RWPE1 (cell line): ENCODE measurements around the gene ADGRE2.

Experiments used
- CTCF ChIA-PET: fragments of 350-600 bp; sonication (Branson Sonifier 250); formaldehyde crosslinking; extraction: SDS; loops from one replicate; lab custom pipeline; 2021; lab: Yijun Ruan, JAX
- POLR2A ChIA-PET: fragments of 400-600 bp; formaldehyde crosslinking; extraction: SDS; loops from one replicate; lab custom pipeline; 2020; ENCODE audit warnings: antibody characterized with exemption; ENCODE audit not compliant: low non-redundant PET; lab: Yijun Ruan, JAX
- DNase-seq: peaks from one replicate; pipeline ENCODE4 v3.0.0; 2012; ENCODE audit warnings: low spot score
- H3K27ac ChIP-seq: fragments of 450-650 bp; 2 replicates; pipeline ENCODE4 v1.5.1; 2017
- TF ChIP-seq, protein P1 (sequence below): fragments of 450-650 bp; conservative IDR thresholded peaks from 2 replicates; pipeline ENCODE4 v1.5.1; 2017; ENCODE audit warnings: low read depth, mild to moderate bottlenecking

The ADGRE2 gene

DNA sequence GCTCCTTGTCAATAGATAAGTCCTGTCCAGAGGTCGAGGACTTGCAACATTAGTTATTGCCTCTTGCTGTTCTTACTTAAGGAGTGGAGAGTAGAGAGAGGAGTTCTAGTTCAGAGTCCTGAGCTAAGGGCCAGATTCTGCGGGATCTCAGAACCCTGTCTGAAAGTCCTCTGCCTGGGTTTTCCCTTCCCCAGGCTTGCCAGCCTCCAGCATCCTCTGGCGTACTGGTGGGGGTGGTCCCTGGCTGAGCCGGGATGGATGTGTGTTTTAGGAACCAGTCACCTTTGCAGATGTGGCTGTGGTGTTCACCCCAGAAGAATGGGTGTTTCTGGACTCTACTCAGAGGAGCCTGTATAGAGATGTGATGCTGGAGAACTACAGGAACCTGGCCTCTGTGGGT lies 62.5 kb downstream of the ADGRE2 start:
- no peak for DNase-seq
- POLR2A ChIA-PET, result no interaction called here
- CTCF ChIA-PET, result no interaction called here
- H3K27ac ChIP-seq, result no peak overlapping the region
- TF ChIP-seq, protein P1, sequence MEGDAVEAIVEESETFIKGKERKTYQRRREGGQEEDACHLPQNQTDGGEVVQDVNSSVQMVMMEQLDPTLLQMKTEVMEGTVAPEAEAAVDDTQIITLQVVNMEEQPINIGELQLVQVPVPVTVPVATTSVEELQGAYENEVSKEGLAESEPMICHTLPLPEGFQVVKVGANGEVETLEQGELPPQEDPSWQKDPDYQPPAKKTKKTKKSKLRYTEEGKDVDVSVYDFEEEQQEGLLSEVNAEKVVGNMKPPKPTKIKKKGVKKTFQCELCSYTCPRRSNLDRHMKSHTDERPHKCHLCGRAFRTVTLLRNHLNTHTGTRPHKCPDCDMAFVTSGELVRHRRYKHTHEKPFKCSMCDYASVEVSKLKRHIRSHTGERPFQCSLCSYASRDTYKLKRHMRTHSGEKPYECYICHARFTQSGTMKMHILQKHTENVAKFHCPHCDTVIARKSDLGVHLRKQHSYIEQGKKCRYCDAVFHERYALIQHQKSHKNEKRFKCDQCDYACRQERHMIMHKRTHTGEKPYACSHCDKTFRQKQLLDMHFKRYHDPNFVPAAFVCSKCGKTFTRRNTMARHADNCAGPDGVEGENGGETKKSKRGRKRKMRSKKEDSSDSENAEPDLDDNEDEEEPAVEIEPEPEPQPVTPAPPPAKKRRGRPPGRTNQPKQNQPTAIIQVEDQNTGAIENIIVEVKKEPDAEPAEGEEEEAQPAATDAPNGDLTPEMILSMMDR, result no peak

DNA sequence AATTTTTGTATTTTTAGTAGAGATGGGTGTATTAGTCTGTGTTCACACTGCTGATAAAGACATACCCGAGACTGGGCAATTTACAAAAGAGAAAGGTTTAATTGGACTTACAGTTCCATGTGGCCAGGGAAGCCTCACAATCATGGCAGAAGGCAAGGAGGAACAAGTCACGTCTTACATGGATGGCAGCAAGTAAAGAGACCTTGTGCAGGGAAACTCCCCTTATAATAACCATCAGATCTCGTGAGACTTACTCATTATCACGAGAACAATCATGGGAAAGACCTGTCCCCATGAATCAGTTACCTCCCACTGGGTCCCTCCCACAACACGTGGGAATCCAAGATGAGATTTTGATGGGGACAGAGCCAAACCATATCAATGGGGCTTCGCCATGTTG lies 73.9 kb downstream of the ADGRE2 start:
- H3K27ac ChIP-seq, result no peak overlapping the region
- ChIA-PET CTCF (no interaction called here), POLR2A (no interaction called here)
- TF ChIP-seq, protein P1, result no peak
- no peak for DNase-seq

DNA sequence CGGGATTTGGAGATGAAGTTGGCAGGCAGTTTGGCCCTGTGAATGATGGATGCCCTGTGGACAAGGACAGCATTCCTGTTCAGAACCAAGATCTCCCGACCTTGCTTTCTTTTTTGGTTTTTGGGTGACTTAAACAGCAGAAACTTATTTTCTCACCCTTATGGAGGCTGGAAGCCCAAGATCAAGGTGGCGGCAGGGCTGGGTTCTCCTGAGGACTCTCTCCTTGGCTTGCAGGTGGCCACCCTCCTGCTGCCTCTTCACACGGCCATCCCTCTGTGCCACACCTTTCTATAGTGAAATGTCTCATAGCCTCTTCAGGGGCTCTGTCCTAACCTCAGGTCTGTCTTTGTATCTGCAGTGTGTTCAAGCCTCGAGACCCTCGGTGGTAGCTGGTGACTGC lies 74.5 kb downstream of the ADGRE2 start:
- POLR2A ChIA-PET, result no interaction called here
- TF ChIP-seq, protein P1, result no peak
- CTCF ChIA-PET, result no interaction called here
- H3K27ac ChIP-seq, result no peak overlapping the region
- no peak for DNase-seq

DNA sequence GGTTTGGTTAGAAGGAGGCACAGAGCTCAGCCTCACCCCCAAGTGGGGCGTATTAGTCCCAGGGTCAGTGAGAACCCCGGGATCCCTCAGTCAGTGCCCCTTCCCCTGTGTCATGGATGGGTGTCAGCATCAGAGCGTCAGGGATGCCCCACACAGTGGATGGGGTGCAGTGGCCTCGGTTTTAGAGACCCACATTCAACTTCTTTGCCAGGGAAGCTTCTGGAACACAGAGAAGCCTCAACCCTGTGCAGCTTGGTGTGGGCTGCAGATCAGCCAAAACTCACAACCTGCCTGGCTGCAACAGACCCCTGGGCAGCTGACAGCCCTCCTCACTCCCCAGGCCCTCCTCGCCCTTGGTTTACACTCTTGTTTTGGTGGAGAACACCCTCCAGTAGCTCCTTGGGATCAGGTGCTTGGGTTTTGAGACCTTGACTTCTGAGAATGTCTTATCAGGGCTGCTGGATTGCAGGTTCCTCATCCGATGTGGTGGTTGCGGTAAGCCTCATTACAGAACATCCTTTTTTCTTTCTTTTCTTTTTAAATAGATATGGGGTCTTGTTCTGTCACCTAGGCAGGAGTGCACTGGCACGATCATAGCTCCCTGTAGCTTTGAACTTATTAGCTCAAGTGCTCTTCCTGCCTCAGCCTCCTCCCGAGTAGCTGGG lies 77.5 kb downstream of the ADGRE2 start:
- no peak for DNase-seq
- TF ChIP-seq, protein P1, result no peak
- ChIA-PET CTCF (interaction anchor here (0.8 kb wide), 1 partner anchor 127 kb away, joined by 3 read pairs; no protein-coding TSS in a partner anchor), POLR2A (interaction anchor here (0.9 kb wide), 1 partner anchor 11 kb away, joined by 3 read pairs; the partner anchor contains the start of gene ZNF333)
- H3K27ac ChIP-seq, result no peak overlapping the region

DNA sequence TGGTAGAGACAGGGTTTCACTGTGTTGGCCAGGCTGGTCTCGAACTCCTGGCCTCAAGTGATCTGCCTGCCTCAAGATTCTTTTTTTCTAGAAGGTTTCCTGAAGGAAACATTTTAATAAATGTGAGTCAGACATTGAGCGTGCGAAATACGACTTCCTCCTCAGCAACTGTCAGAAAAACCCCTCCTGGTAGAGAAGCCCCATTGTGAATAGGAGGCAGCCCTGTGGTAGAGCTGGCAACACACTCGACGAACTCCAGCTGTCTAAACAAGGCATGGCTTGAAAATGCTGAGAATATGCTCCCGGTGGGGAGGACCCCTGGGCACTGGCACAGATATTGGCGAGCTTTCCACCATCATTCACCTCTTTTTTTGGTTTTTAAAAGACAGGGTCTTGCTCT lies 78.7 kb downstream of the ADGRE2 start:
- CTCF ChIA-PET, result no interaction called here
- peak; percentile 14 for DNase-seq
- H3K27ac ChIP-seq, result peak overlapping the region; percentile 68
- TF ChIP-seq, protein P1, result no peak
- POLR2A ChIA-PET, result interaction anchor here (0.9 kb wide), 1 partner anchor 9 kb away, joined by 3 read pairs; the partner anchor contains the start of gene ZNF333

DNA sequence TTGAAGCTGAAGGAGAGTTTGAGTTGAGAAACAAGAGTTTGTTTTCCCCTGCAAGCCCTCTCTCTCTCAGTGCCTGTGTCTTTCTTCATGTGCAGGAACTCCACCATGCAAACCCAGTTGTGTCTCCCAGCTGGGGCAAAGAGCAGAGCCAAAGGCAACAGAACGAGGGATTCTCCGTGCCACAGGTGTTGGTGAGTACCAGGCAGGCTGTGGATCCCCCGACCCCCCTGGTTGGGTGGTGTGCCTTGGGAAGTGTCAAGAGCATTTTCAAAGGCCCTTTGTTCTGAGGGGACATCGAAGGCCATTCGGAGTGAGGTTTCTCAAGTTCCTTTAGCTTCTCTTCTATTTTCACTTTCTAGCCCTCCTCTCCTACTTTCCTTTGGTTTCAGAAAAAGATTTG lies 82.9 kb downstream of the ADGRE2 start:
- TF ChIP-seq, protein P1, result no peak
- ChIA-PET POLR2A (no interaction called here), CTCF (no interaction called here)
- no peak overlapping the region for H3K27ac ChIP-seq
- DNase-seq, result no peak
